ENCODE data around the gene ETHE1.

Gene ETHE1

DNA sequence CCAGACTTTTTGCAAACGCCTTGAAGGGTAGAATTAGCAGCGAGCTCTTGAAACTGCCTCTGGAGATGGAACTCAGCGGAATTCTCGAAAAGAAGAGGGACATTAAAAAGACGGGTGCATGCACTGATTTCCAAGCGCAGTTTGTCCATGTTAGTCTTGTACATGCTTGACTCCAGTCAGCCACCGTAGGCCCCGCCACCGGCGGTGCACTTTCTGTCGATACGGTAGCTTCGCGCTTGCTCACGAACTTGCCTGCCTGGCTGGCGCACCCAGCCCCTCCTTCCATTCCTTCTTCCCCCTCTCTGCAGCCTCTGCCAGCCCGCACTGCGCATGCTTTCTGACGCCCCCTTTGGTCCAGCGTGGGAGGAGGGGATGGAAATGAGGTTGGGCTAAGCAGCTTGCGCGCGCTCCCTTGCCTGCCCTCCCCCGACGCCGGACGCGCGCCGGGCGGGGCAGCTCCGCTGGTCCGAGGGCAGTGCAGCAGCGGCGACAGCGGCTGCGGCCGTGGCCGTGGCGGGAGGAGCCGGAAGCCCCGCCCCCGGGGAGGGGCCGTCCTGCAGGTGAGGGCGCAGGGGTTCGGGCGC lies 6.1 kb upstream of the ETHE1 start, which contains the start of gene ZNF575:
TSS of gene ZNF575 (plus strand) at position 227 of the 584 bp plus-strand sequence. CDS start 1,235 bp downstream, outside the sequence.
- Histone ChIP-seq H2BK5ac (ENCODE audit: low read length) (no peak within 1 kb of the TSS), H3K79me1 (ENCODE audit: low read length) (no peaks in the 10 kb centered on the region), H3K4me2 (ENCODE audit: low read length) (peak within 1 kb of the TSS; percentile 97), H3K4ac (ENCODE audit: low read depth, low read length) (no peak within 1 kb of the TSS), H3K27ac (ENCODE audit: low read depth, low read length) (peak within 1 kb of the TSS; percentile 69), H3K36me3 (ENCODE audit: control insufficient read depth, insufficient read depth, low read length) (no peaks in the 10 kb centered on the region), H3K4me3 (ENCODE audit: low read length) (peak within 1 kb of the TSS; percentile 62), H4K8ac (ENCODE audit: low read depth, low read length) (no peak within 1 kb of the TSS), H3K56ac (ENCODE audit: low read length) (peak within 1 kb of the TSS; percentile 92), H3K4me1 (ENCODE audit: control insufficient read depth, low read depth, low read length) (peaks cover 6% of the 10 kb centered on the region), H2BK120ac (ENCODE audit: low read depth, low read length) (no peak within 1 kb of the TSS), H3K18ac (ENCODE audit: low read length) (no peak within 1 kb of the TSS), H3K27me3 (ENCODE audit: insufficient read depth, low read length, poor library complexity) (no peaks in the 10 kb centered on the region), H2AK5ac (ENCODE audit: low read length) (no peak within 1 kb of the TSS), H3K9ac (ENCODE audit: low read length) (peak within 1 kb of the TSS; percentile 83), H2BK15ac (replicated peaks; ENCODE audit: low read depth) (no peak within 1 kb of the TSS), H3K79me2 (ENCODE audit: control insufficient read depth, insufficient read depth, low read length) (no peaks in the 10 kb centered on the region), H4K5ac (ENCODE audit: low read length) (no peak within 1 kb of the TSS), H3K23ac (ENCODE audit: low read length) (no peak within 1 kb of the TSS)
- peak; percentile 98 for DNase-seq
- WGBS (ENCODE audit: extremely low coverage, insufficient coverage, low lambda C conversion rate), result no CpG with 5 or more reads among the region's 47 CpGs

DNA sequence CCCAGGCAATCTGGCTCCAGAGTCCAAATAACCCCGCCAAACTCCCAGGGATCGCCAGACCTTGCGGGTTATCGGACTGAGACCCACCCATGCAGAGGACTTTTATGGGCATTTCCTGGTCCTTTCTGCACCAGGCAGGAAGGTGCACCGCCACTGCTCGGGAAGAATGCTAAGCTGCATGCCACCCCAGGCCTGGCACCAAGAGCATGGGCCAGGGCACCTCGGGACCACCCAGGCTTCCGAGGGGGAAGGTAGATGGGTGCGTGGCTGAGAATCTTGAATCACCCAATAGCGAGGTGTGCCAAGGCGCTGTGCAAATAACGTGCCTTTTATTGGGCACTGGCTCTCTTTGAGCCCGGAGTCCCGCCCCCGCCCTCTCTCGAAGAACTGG lies 5.6 kb upstream of the ETHE1 start:
- Histone ChIP-seq H2BK120ac (ENCODE audit: low read depth, low read length) (no peak overlapping the region), H3K36me3 (ENCODE audit: control insufficient read depth, insufficient read depth, low read length) (no peaks in the 10 kb centered on the region), H3K4me2 (ENCODE audit: low read length) (peak overlapping the region; percentile 97), H3K79me2 (ENCODE audit: control insufficient read depth, insufficient read depth, low read length) (no peaks in the 10 kb centered on the region), H3K4me1 (ENCODE audit: control insufficient read depth, low read depth, low read length) (peaks cover 6% of the 10 kb centered on the region), H3K18ac (ENCODE audit: low read length) (no peak overlapping the region), H4K8ac (ENCODE audit: low read depth, low read length) (no peak overlapping the region), H2BK15ac (replicated peaks; ENCODE audit: low read depth) (no peak overlapping the region), H4K5ac (ENCODE audit: low read length) (no peak overlapping the region), H3K4ac (ENCODE audit: low read depth, low read length) (no peak overlapping the region), H3K4me3 (ENCODE audit: low read length) (peak overlapping the region; percentile 62), H2AK5ac (ENCODE audit: low read length) (no peak overlapping the region), H3K23ac (ENCODE audit: low read length) (no peak overlapping the region), H3K56ac (ENCODE audit: low read length) (peak overlapping the region; percentile 92), H3K9ac (ENCODE audit: low read length) (peak overlapping the region; percentile 83), H2BK5ac (ENCODE audit: low read length) (no peak overlapping the region), H3K27me3 (ENCODE audit: insufficient read depth, low read length, poor library complexity) (no peaks in the 10 kb centered on the region), H3K79me1 (ENCODE audit: low read length) (no peaks in the 10 kb centered on the region), H3K27ac (ENCODE audit: low read depth, low read length) (peak overlapping the region; percentile 69)
- DNase-seq, result no peak
- WGBS (ENCODE audit: extremely low coverage, insufficient coverage, low lambda C conversion rate), result no CpG with 5 or more reads among the region's 16 CpGs

DNA sequence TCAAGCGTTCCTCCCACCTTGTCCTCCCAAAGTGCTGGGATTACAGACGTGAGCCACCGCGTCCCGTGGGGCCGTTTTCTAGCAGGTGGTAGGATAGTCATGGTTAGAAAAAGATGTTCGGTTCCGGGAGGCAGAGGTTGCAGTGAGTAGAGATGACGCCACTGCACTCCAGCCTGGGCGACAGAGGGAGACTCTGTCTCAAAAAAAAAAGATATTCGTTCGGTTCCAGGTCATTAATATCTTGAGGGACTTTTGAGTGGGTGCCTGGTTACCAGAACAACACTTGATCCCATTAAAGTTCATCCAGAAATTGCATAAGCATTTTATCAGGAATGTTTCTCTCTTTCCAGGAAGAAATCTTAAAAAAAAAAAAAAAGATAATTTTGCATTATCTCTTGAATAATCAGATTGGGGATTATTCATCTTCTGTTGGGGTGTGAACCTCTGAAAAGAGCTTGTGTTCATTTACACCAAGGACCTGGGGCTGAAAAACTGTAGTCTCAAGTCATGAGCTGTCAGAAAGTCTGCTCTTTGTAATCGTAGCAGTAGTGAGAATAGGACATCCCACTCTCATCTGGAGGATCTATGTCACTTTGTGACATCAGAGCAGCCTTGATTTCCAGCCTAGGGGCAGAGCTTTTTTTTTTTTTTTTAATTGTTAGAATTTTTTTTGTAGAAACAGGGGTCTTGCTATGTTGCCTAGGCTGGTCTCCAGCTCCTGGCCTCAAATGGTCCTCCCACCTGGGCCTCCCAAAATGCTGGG lies 1.0 kb upstream of the ETHE1 start:
- Histone ChIP-seq H3K79me1 (ENCODE audit: low read length) (no peaks in the 10 kb centered on the region), H2AK5ac (ENCODE audit: low read length) (no peak overlapping the region), H2BK5ac (ENCODE audit: low read length) (no peak overlapping the region), H3K18ac (ENCODE audit: low read length) (no peak overlapping the region), H3K79me2 (ENCODE audit: control insufficient read depth, insufficient read depth, low read length) (no peaks in the 10 kb centered on the region), H3K36me3 (ENCODE audit: control insufficient read depth, insufficient read depth, low read length) (no peaks in the 10 kb centered on the region), H3K23ac (ENCODE audit: low read length) (no peak overlapping the region), H3K4ac (ENCODE audit: low read depth, low read length) (no peak overlapping the region), H3K27me3 (ENCODE audit: insufficient read depth, low read length, poor library complexity) (peaks cover 7% of the 10 kb centered on the region), H3K27ac (ENCODE audit: low read depth, low read length) (no peak overlapping the region), H4K8ac (ENCODE audit: low read depth, low read length) (no peak overlapping the region), H3K4me2 (ENCODE audit: low read length) (no peak overlapping the region), H3K56ac (ENCODE audit: low read length) (no peak overlapping the region), H2BK120ac (ENCODE audit: low read depth, low read length) (no peak overlapping the region), H3K4me1 (ENCODE audit: control insufficient read depth, low read depth, low read length) (peaks cover 7% of the 10 kb centered on the region), H3K4me3 (ENCODE audit: low read length) (no peak overlapping the region), H3K9ac (ENCODE audit: low read length) (no peak overlapping the region), H2BK15ac (replicated peaks; ENCODE audit: low read depth) (no peak overlapping the region), H4K5ac (ENCODE audit: low read length) (no peak overlapping the region)
- no CpG with 5 or more reads among the region's 13 CpGs for WGBS (ENCODE audit: extremely low coverage, insufficient coverage, low lambda C conversion rate)
- no peak for DNase-seq

DNA sequence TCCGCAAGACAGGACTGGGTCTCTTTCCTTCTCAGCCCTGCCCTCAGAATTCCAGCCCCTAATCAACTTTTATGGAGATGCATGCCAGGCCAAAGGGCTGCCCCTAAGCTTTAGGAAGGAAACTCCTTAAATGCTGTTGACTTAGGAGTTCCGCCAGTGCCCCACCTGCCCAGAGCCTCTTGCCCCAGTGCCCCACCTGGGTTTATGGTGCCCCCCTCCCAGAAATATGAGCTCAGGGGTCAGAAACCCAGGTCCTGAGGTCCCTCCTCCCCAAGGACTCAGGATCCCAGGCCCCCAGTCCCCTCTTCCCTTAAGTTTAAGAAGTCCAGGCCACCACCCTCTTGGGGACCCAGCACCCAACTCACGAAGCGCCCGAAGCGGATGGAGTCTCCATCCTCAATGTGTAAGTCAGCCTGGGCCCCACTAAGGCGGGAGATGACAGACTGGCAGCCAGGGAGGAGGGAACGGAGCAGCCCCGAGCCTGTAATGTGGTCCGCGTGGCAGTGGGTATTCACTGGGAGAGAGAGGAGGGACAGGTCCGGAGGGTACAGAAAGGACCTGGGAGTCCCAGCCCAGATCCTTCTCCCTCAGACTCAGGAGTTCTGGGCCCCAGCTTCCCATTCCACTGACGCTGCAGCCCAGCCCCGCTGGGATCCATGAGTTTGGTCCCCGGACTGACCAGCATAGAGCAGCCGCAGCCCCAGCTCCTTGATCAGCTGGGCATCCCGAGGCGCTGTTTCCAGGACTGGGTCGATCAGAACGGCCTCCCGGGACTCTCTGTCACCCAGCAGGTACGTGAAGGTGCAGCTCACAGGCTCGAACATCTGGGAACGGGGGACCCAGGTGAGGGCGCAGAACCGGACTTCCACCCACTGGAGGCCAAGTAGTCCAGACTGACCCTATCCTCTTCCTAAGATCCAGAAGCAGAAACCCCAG lies 897 bp downstream of the ETHE1 start:
- H2AK5ac ChIP-seq (ENCODE audit: low read length), result no peak overlapping the region
- peak overlapping the region; percentile 30 for H3K23ac ChIP-seq (ENCODE audit: low read length)
- H2BK15ac ChIP-seq (replicated peaks; ENCODE audit: low read depth), result no peak overlapping the region
- H3K4me1 ChIP-seq (ENCODE audit: control insufficient read depth, low read depth, low read length), result peaks cover 4% of the 10 kb centered on the region
- no CpG with 5 or more reads among the region's 26 CpGs for WGBS (ENCODE audit: extremely low coverage, insufficient coverage, low lambda C conversion rate)
- H4K5ac ChIP-seq (ENCODE audit: low read length), result no peak overlapping the region
- H3K4ac ChIP-seq (ENCODE audit: low read depth, low read length), result no peak overlapping the region
- no peaks in the 10 kb centered on the region for H3K36me3 ChIP-seq (ENCODE audit: control insufficient read depth, insufficient read depth, low read length)
- no peak overlapping the region for H4K8ac ChIP-seq (ENCODE audit: low read depth, low read length)
- peak overlapping the region; percentile 70 for H3K4me3 ChIP-seq (ENCODE audit: low read length)
- peaks cover 7% of the 10 kb centered on the region for H3K27me3 ChIP-seq (ENCODE audit: insufficient read depth, low read length, poor library complexity)
- H3K79me2 ChIP-seq (ENCODE audit: control insufficient read depth, insufficient read depth, low read length), result no peaks in the 10 kb centered on the region
- peak; percentile 13 for DNase-seq
- H3K79me1 ChIP-seq (ENCODE audit: low read length), result no peaks in the 10 kb centered on the region
- peak overlapping the region; percentile 83 for H3K18ac ChIP-seq (ENCODE audit: low read length)
- H3K56ac ChIP-seq (ENCODE audit: low read length), result peak overlapping the region; percentile 89
- no peak overlapping the region for H2BK120ac ChIP-seq (ENCODE audit: low read depth, low read length)
- peak overlapping the region; percentile 82 for H3K4me2 ChIP-seq (ENCODE audit: low read length)
- no peak overlapping the region for H2BK5ac ChIP-seq (ENCODE audit: low read length)
- H3K27ac ChIP-seq (ENCODE audit: low read depth, low read length), result no peak overlapping the region
- peak overlapping the region; percentile 73 for H3K9ac ChIP-seq (ENCODE audit: low read length)

DNA sequence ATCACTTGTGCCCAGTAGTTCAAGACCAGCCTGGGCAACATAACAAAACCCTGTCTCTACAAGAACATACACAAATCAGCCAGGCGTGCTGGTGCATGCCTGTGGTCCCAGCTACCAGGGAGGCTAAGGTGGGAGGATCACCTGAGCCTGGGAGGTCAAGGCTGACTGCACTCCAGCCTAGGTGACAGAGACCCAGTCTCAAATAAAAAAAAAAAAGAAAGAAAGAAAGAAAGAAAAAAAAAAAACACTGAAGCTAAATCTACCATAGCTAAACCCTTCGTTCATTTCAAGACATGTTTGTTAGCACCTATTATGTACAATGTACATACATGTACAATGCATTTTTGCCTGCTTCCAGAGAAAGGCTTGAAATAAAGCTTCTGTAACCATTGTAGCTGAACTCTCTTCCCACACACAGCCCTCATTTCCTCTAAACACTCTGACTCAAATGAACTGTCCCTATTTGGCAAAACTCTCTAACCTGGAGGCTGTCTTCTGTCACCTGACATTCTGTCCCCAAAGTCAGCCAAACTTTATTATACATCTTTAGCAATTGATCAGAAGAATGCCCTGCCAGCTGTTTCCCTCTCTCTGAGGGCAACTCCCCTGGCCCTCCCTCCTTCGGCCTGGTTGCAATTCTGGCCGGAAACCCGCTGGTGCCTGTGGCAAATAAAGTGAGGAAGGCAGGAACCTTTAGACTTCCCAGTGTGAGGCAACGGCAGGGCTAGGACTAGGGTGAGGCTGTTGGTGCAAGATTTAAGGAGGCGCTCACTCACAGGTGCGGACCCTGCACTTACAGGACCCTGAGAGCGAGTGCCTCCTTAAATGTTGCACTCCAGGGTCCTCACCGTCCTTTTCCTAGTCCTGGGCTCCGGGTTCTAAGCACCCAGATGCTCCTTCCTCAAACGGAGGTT lies 1.8 kb downstream of the ETHE1 start:
- DNase-seq, result peak; percentile 55
- no peak overlapping the region for H3K27ac ChIP-seq (ENCODE audit: low read depth, low read length)

More for the DNA sequence above, 1.8 kb downstream of the ETHE1 start:
- H3K9ac ChIP-seq (ENCODE audit: low read length), result peak overlapping the region; percentile 73
- peak overlapping the region; percentile 82 for H3K4me2 ChIP-seq (ENCODE audit: low read length)
- peak overlapping the region; percentile 10 for H3K56ac ChIP-seq (ENCODE audit: low read length)
- H3K79me1 ChIP-seq (ENCODE audit: low read length), result no peaks in the 10 kb centered on the region
- no peak overlapping the region for H3K4ac ChIP-seq (ENCODE audit: low read depth, low read length)
- H3K27me3 ChIP-seq (ENCODE audit: insufficient read depth, low read length, poor library complexity), result peaks cover 7% of the 10 kb centered on the region
- H2BK120ac ChIP-seq (ENCODE audit: low read depth, low read length), result no peak overlapping the region
- H2BK5ac ChIP-seq (ENCODE audit: low read length), result no peak overlapping the region
- H3K18ac ChIP-seq (ENCODE audit: low read length), result no peak overlapping the region
- H2BK15ac ChIP-seq (replicated peaks; ENCODE audit: low read depth), result no peak overlapping the region
- no CpG with 5 or more reads among the region's 12 CpGs for WGBS (ENCODE audit: extremely low coverage, insufficient coverage, low lambda C conversion rate)
- H3K4me3 ChIP-seq (ENCODE audit: low read length), result no peak overlapping the region
- no peaks in the 10 kb centered on the region for H3K36me3 ChIP-seq (ENCODE audit: control insufficient read depth, insufficient read depth, low read length)
- H2AK5ac ChIP-seq (ENCODE audit: low read length), result no peak overlapping the region
- H3K4me1 ChIP-seq (ENCODE audit: control insufficient read depth, low read depth, low read length), result peaks cover 4% of the 10 kb centered on the region
- H3K23ac ChIP-seq (ENCODE audit: low read length), result no peak overlapping the region
- no peak overlapping the region for H4K8ac ChIP-seq (ENCODE audit: low read depth, low read length)
- H4K5ac ChIP-seq (ENCODE audit: low read length), result no peak overlapping the region
- no peaks in the 10 kb centered on the region for H3K79me2 ChIP-seq (ENCODE audit: control insufficient read depth, insufficient read depth, low read length)
